Measurements from ENCODE around the gene TMEM219. TPM values are rescaled to one million over a fixed set of nuclear protein-coding genes. Genes with fewer than 3 reads are reported as not detected.

The TMEM219 gene
- total and polyA plus RNA-seq, 12 donors: 100 to 300 (median 192) TPM

DNA sequence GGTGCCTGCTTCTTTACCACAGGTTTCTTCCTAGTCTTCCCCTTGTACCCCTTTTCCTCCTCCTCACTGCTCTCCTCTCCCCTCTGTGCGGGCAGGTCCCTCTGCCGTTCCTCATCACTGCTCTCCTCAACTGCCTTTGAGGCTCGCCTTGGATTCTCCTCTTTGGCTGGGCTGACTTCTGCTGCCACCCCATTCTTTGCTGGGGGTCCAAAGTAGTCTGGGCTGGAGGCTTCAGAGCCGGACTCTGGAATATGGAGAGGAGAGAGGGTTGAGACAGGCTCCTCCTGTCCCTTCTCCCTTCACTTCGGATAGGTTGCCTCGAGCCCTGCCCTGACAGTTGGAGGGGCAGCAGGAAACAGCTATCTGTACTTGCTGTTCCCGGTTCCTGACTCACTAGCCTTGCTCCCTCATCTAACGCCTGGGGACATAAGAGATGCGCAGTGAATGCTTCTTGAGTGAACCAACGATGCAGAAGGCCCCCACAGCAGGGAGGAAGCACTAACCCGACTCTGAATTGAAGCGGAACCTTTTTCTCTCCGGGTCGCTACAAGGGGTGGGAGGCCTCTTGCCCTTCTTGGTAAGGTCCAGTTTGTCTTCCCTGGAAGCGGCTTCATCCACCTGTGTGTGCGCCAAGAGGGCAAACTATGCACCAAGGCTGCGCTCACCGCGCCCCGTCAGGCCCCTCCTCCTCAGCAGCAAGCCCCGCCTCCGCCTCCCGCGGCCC lies 32.9 kb downstream of the TMEM219 start:
- Histone ChIP-seq H3K4me3 (peak overlapping the region in 3 of 4 donors; percentile 44 to 83 (median 58)), H3K27ac (peak overlapping the region in 4 of 5 donors; percentile 84 to 97 (median 96)), H3K4me1 (replicated peaks in 1 of 2) (peaks cover 17 to 24% of the 10 kb centered on the region in 2 donors), H3K27me3 (no peaks in the 10 kb centered on the region), H3K36me3 (replicated peaks in 1 of 2) (peaks cover 0 to 38% of the 10 kb centered on the region in 2 donors), H3K9me3 (replicated peaks in 1 of 3) (no peaks in the 10 kb centered on the region)
- WGBS, 4 donors: 14 to 22% (median 15%) methylated on average over 15 to 24 of the region's 24 CpGs
- TF ChIP-seq, protein P1, sequence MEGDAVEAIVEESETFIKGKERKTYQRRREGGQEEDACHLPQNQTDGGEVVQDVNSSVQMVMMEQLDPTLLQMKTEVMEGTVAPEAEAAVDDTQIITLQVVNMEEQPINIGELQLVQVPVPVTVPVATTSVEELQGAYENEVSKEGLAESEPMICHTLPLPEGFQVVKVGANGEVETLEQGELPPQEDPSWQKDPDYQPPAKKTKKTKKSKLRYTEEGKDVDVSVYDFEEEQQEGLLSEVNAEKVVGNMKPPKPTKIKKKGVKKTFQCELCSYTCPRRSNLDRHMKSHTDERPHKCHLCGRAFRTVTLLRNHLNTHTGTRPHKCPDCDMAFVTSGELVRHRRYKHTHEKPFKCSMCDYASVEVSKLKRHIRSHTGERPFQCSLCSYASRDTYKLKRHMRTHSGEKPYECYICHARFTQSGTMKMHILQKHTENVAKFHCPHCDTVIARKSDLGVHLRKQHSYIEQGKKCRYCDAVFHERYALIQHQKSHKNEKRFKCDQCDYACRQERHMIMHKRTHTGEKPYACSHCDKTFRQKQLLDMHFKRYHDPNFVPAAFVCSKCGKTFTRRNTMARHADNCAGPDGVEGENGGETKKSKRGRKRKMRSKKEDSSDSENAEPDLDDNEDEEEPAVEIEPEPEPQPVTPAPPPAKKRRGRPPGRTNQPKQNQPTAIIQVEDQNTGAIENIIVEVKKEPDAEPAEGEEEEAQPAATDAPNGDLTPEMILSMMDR (IDR thresholded peaks at IDR 0.05): no peak
- no peak for TF ChIP-seq POLR2A (IDR thresholded peaks at IDR 0.05)
- intact Hi-C loops (cut with DNase I): loop anchor here in 1 of 2 donors (10.0 kb wide), 1 partner anchor 70 kb away; the partner anchor contains the start of gene KCTD13
- DNase-seq: peak in 4 of 7 donors; percentile 27 to 63 (median 54)

GRCh38 chr16:29995324-29995910 lies 33.5 kb downstream of the TMEM219 start, which contains the start of gene HIRIP3:
Gene HIRIP3, minus strand, starts transcription at chr16:29995617. Its CDS starts 12 bp downstream, at chr16:29995605.
- WGBS, 4 donors: 0 to 1% (median 0%) methylated on average over 29 to 53 of the region's 53 CpGs
- Histone ChIP-seq H3K36me3 (replicated peaks in 1 of 2) (peaks cover 0 to 32% of the 10 kb centered on the region in 2 donors), H3K27ac (peak within 1 kb of the TSS; percentile 82 to 97 (median 94)), H3K4me1 (replicated peaks in 1 of 2) (peaks cover 17 to 24% of the 10 kb centered on the region in 2 donors), H3K9me3 (replicated peaks in 1 of 3) (no peaks in the 10 kb centered on the region), H3K27me3 (no peaks in the 10 kb centered on the region), H3K4me3 (peak within 1 kb of the TSS; percentile 30 to 83 (median 51))
- intact Hi-C loops (cut with DNase I): loop anchor here in 1 of 2 donors (10.0 kb wide), 1 partner anchor 71 kb away; the partner anchor contains the start of gene KCTD13
- DNase-seq: peak; percentile 82 to 93 (median 90)
- TF ChIP-seq, protein P1 (IDR thresholded peaks at IDR 0.05): no peak
- no peak for TF ChIP-seq POLR2A (IDR thresholded peaks at IDR 0.05)

DNA sequence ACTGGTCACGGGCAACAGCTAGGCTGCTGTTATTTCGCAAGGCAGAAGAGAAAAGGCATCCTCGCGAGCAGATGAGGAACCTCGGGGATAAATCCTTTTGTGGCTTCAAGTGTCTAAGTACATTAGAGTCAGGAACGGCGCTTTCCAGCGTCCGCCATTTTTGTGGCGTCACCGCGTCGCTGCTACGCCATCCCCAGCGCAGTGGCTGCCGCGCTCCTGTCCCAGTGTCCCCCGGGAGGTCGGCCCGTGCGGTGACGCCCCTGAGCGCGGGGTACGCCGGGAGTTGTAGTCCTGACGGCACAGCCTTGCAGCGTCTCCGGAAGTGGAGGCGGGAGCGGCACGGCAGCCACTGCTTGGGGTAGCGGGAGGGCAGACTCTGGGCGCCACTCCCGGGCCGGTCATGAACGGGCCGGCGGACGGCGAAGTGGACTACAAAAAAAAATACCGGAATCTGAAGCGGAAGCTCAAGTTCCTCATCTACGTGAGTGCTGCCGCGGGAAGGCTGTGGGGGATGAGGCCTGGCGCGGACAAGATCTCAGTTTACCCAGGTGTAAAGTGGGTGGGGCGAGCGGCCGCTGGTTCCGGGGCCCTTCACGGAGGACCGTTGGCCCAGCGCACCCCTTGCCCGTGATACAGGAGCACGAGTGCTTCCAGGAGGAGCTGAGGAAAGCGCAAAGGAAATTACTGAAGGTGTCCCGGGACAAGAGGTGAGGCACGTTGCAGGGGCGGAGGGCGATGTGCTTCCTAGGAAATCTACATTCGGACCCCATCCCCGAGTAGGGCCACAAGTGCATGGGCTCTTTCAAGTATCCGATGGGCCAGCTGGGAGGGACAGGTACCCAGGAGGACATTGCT lies 34.3 kb downstream of the TMEM219 start, which contains the start of gene INO80E:
Gene INO80E, plus strand, starts transcription at position 331 of the 855 bp plus-strand sequence. Its CDS starts 70 bp downstream, at position 401.
- no peaks in the 10 kb centered on the region for H3K9me3 ChIP-seq (replicated peaks in 1 of 3)
- peaks cover 0 to 29% of the 10 kb centered on the region in 2 donors for H3K36me3 ChIP-seq (replicated peaks in 1 of 2)
- H3K27me3 ChIP-seq: no peaks in the 10 kb centered on the region
- H3K4me1 ChIP-seq (replicated peaks in 1 of 2): peaks cover 17 to 24% of the 10 kb centered on the region in 2 donors
- 0% methylated on average over 26 to 65 of the region's 65 CpGs for WGBS, 4 donors
- peak within 1 kb of the TSS; percentile 82 to 97 (median 94) for H3K27ac ChIP-seq
- DNase-seq: peak; percentile 98 to 99 (median 99)
- intact Hi-C loops (cut with DNase I): loop anchor here in 1 of 2 donors (10.0 kb wide), 1 partner anchor 71 kb away; the partner anchor contains the start of gene KCTD13
- TF ChIP-seq, protein P1 (IDR thresholded peaks at IDR 0.05): no peak
- TF ChIP-seq POLR2A (IDR thresholded peaks at IDR 0.05): peak in 1 of 2 donors; percentile 65
- H3K4me3 ChIP-seq: peak within 1 kb of the TSS; percentile 30 to 83 (median 51)
